GM12878 (cell line): ENCODE measurements around the gene CALD1. TPM values are rescaled to one million over a fixed set of nuclear protein-coding genes. Genes with fewer than 3 reads are reported as not detected.

Experiments used
- ATAC-seq: fragments of 200-7000 bp; cut with Tn5 transposase; 3 replicates; pipeline ENCODE4 v1.9.1; 2020; ENCODE audit warnings: mild to moderate bottlenecking, moderate library complexity
- BruUV-seq: library from RNA; stranded (reverse); fragments of 400-500 nt; replicated peaks from 2 replicates; lab custom pipeline; 2021; lab: Mats Ljungman, UMichigan
- CTCF ChIA-PET: fragments of 300-600 bp; sonication (Branson Sonifier 250); formaldehyde crosslinking; extraction: SDS; loops from one replicate; lab custom pipeline; 2021; ENCODE audit warnings: inconsistent platforms; lab: Yijun Ruan, JAX
- POLR2A ChIA-PET: fragments of 350-600 bp; formaldehyde crosslinking; extraction: SDS; loops from one replicate; lab custom pipeline; 2021; ENCODE audit warnings: inconsistent platforms; lab: Charles Lee
- RAD21 ChIA-PET: fragments of 300-600 bp; sonication (Branson Sonifier 250); formaldehyde crosslinking; loops from one replicate; lab custom pipeline; 2023; ENCODE audit warnings: antibody characterized with exemption; ENCODE audit not compliant: unreplicated experiment; lab: Charles Lee
- SMC1A ChIA-PET: fragments of 300-600 bp; sonication (Branson Sonifier 250); formaldehyde crosslinking; loops from one replicate; lab custom pipeline; 2023; ENCODE audit not compliant: unreplicated experiment, uncharacterized antibody; lab: Charles Lee
- DNase-seq: peaks from one replicate; pipeline ENCODE4 v3.0.0-alpha.2; 2011; ENCODE audit warnings: low read depth, low spot score
- FAIRE-seq: peaks from 3 replicates; lab custom pipeline; 2011; peaks lifted over from hg19 to GRCh38; lab: Jason Lieb, UNC
- H2AFZ ChIP-seq: 2 replicates; pipeline ENCODE4 v1.6.0; 2011; ENCODE audit warnings: low read depth, low read length, control low read depth; ENCODE audit not compliant: control insufficient read depth
- H3K27ac ChIP-seq: 2 replicates; pipeline ENCODE4 v1.5.1; 2011; ENCODE audit warnings: control low read depth; ENCODE audit not compliant: control insufficient read depth, insufficient read depth
- H3K27me3 ChIP-seq, 2 experiments: replicated peaks in 1 of 2; 2 replicates each; pipeline versions ENCODE4 v1.6.0 to v1.6.1; 2011; ENCODE audit warnings: low read length in 1 of 2; ENCODE audit not compliant: control insufficient read depth in 2 of 2, insufficient read depth in 2 of 2
- H3K36me3 ChIP-seq, 2 experiments: 2 replicates each; pipeline ENCODE4 v1.5.1; 2011; ENCODE audit warnings: low read length in 1 of 2; ENCODE audit not compliant: control insufficient read depth in 2 of 2, insufficient read depth in 2 of 2
- H3K4me1 ChIP-seq: 2 replicates; pipeline ENCODE4 v1.6.1; 2011; ENCODE audit warnings: mild to moderate bottlenecking, low read length, moderate library complexity, mixed read lengths; ENCODE audit not compliant: control insufficient read depth, insufficient read depth
- H3K4me2 ChIP-seq: 2 replicates; pipeline ENCODE4 v1.6.0; 2011; ENCODE audit warnings: control low read depth; ENCODE audit not compliant: control insufficient read depth, insufficient read depth
- H3K4me3 ChIP-seq: fragments of 200-600 bp; sonication (generic); 2 replicates; pipeline ENCODE4 v1.5.1; 2016
- H3K79me2 ChIP-seq: 2 replicates; pipeline ENCODE4 v1.6.0; 2011; ENCODE audit warnings: low read length; ENCODE audit not compliant: control insufficient read depth, insufficient read depth
- H3K9ac ChIP-seq: 2 replicates; pipeline ENCODE4 v1.8.0; 2011; ENCODE audit warnings: low read length, control low read depth, mixed read lengths; ENCODE audit not compliant: control insufficient read depth, insufficient read depth
- H3K9me3 ChIP-seq: replicated peaks from 3 replicates; pipeline ENCODE4 v1.5.1; 2011; ENCODE audit warnings: mild to moderate bottlenecking, low read length; ENCODE audit not compliant: control insufficient read depth, insufficient read depth
- H4K20me1 ChIP-seq: 2 replicates; pipeline ENCODE4 v1.6.0; 2011; ENCODE audit not compliant: control insufficient read depth, insufficient read depth
- CHD2 ChIP-seq: IDR thresholded peaks from 2 replicates; pipeline ENCODE4 v1.6.1; 2011; ENCODE audit warnings: low read depth, low read length, improper control_type of control experiment, borderline replicate concordance
- KLF5 ChIP-seq: fragments of 450-650 bp; IDR thresholded peaks from 2 replicates; pipeline ENCODE4 v1.6.1; 2014; ENCODE audit warnings: mild to moderate bottlenecking; ENCODE audit not compliant: partially characterized antibody
- MEF2A ChIP-seq: IDR thresholded peaks from 2 replicates; pipeline ENCODE4 v1.6.1; 2011; ENCODE audit warnings: low read depth, mild to moderate bottlenecking, low read length, moderate library complexity; ENCODE audit not compliant: insufficient read depth
- MTA2 ChIP-seq: fragments of 450-650 bp; IDR thresholded peaks from 2 replicates; pipeline ENCODE4 v1.6.1; 2016; ENCODE audit warnings: low read depth, mild to moderate bottlenecking, moderate library complexity
- NFYA ChIP-seq: IDR thresholded peaks from 2 replicates; pipeline ENCODE4 v1.6.1; 2011; ENCODE audit warnings: low read depth, mild to moderate bottlenecking, low read length, improper control_type of control experiment, borderline replicate concordance
- PAX8 ChIP-seq: fragments of 450-650 bp; IDR thresholded peaks from 2 replicates; pipeline ENCODE4 v1.6.1; 2017; ENCODE audit warnings: mild to moderate bottlenecking, moderate library complexity
- PKNOX1 ChIP-seq: fragments of 450-650 bp; IDR thresholded peaks from 2 replicates; pipeline ENCODE4 v1.6.1; 2016; ENCODE audit warnings: mild to moderate bottlenecking
- POLR2A ChIP-seq: IDR thresholded peaks from 2 replicates; pipeline ENCODE4 v1.6.1; 2011; ENCODE audit warnings: low read depth, mild to moderate bottlenecking, low read length
- RB1 ChIP-seq: fragments of 450-650 bp; formaldehyde crosslinking; IDR thresholded peaks from 2 replicates; pipeline ENCODE4 v1.6.1; 2017; ENCODE audit warnings: mild to moderate bottlenecking, borderline replicate concordance
- SPI1 ChIP-seq: IDR thresholded peaks from 2 replicates; pipeline ENCODE4 v1.6.1; 2011; ENCODE audit warnings: low read depth, mild to moderate bottlenecking, low read length, moderate library complexity, borderline replicate concordance; ENCODE audit not compliant: insufficient read depth
- TCF12 ChIP-seq: IDR thresholded peaks from 2 replicates; pipeline ENCODE4 v1.6.1; 2011; ENCODE audit warnings: low read depth, mild to moderate bottlenecking, low read length
- YBX1 ChIP-seq: fragments of 450-650 bp; IDR thresholded peaks from 2 replicates; pipeline ENCODE4 v1.6.1; 2016; ENCODE audit warnings: antibody characterized with exemption
- ZNF274 ChIP-seq: IDR thresholded peaks from one replicate; pipeline ENCODE4 v1.8.0; 2011; ENCODE audit not compliant: insufficient read length, insufficient read depth
- WGBS: methylation state at CpG from one replicate; pipeline ENCODE4 v1.1.6; 2016; ENCODE audit warnings: low lambda C conversion rate; ENCODE audit not compliant: insufficient replicate concordance, insufficient coverage; ENCODE audit errors: missing lambda C conversion rate; 5-methylcytosine and 5-hydroxymethylcytosine counted together
- in situ Hi-C: fragments of 300-500 bp; cut with MboI; formaldehyde crosslinking; loops from 9 replicates; pipeline ENCODE4 v1.14.3; 2018; ENCODE audit warnings: mixed read lengths
- intact Hi-C: fragments of 100-400 bp; cut with micrococcal nuclease; formaldehyde crosslinking; loops from one replicate; pipeline ENCODE4 v1.14.2; 2022; ENCODE audit not compliant: unreplicated experiment
- polyA plus RNA-seq, 11 experiments: library from polyadenylated mRNA; depleted of rRNA in 4 of 11; unstranded in 6 of 11; stranded (reverse) in 5 of 11; fragments of >200 nt; fragmentation: Nextera tagmentation in 4 of 11; fragmentation: Illumina TruSeq in 1 of 11; extraction: Ambion mirVana in 4 of 11; extraction: Trizol in 1 of 11; gene quantifications; 1 replicate in 1 of 11; 2 replicates in 10 of 11; pipeline versions ENCODE4 v1.2.1 to v1.2.3, GENCODE V29; 2011 to 2016; ENCODE audit warnings: inconsistent platforms in 2 of 11, missing spikeins in 2 of 11, low read depth in 1 of 11
- total RNA-seq, 4 experiments: library from RNA; depleted of rRNA in 3 of 4; stranded (reverse); fragments of >200 nt in 3 of 4; fragmentation: Illumina TruSeq in 1 of 4; extraction: Trizol in 1 of 4; gene quantifications; 2 replicates each; pipeline versions ENCODE4 v1.2.1 to v1.2.3, GENCODE V29; 2013 to 2021
- TF ChIP-seq, protein P1 (sequence below): IDR thresholded peaks from 2 replicates; pipeline ENCODE4 v1.6.1; 2012; ENCODE audit warnings: low read length, inconsistent platforms

CALD1 gene
- total and polyA plus RNA-seq, 10 of the 15 experiments (the other 5 are each of a cell fraction or from before 2014, with no cell fraction given): 0.03 to 1.3 (median 0.22) TPM

- Histone ChIP-seq H3K9ac (no peak overlapping the region), H2AFZ (no peak overlapping the region), H3K4me3 (no peak overlapping the region), H3K27ac (no peak overlapping the region), H3K4me2 (no peak overlapping the region), H3K36me3 (no peaks in the 10 kb centered on the region), H3K79me2 (no peaks in the 10 kb centered on the region), H3K9me3 (no peaks in the 10 kb centered on the region), H4K20me1 (no peaks in the 10 kb centered on the region), H3K4me1 (no peaks in the 10 kb centered on the region), H3K27me3 (peaks cover 0 to 1% of the 10 kb centered on the region in 2 experiments; a peak in 2 of 4 replicates)
- no TSS peak for BruUV-seq
- POLR2A ChIA-PET: no interaction called here
- 24% methylated on average over 3 of the region's 3 CpGs for WGBS
- FAIRE-seq (no peak), DNase-seq (no peak), ATAC-seq (no peak)
- intact Hi-C loops (no loop called here), in situ Hi-C loops (no loop called here)
- SMC1A ChIA-PET: no interaction called here
- RAD21 ChIA-PET: no interaction called here
- TF ChIP-seq SPI1: 0 out of 2 replicates have a peak, but pooled peaks have one; percentile 5
- TF ChIP-seq TCF12: no peak
- TF ChIP-seq, all 136 proteins: peak for 1
- CTCF ChIA-PET: interaction anchor here (1.0 kb wide), 1 partner anchor 26 kb away, joined by 3 read pairs; no protein-coding TSS in a partner anchor
Measured at GRCh38 chr7:134811765-134812164, 32.3 kb downstream of the CALD1 start.

DNA sequence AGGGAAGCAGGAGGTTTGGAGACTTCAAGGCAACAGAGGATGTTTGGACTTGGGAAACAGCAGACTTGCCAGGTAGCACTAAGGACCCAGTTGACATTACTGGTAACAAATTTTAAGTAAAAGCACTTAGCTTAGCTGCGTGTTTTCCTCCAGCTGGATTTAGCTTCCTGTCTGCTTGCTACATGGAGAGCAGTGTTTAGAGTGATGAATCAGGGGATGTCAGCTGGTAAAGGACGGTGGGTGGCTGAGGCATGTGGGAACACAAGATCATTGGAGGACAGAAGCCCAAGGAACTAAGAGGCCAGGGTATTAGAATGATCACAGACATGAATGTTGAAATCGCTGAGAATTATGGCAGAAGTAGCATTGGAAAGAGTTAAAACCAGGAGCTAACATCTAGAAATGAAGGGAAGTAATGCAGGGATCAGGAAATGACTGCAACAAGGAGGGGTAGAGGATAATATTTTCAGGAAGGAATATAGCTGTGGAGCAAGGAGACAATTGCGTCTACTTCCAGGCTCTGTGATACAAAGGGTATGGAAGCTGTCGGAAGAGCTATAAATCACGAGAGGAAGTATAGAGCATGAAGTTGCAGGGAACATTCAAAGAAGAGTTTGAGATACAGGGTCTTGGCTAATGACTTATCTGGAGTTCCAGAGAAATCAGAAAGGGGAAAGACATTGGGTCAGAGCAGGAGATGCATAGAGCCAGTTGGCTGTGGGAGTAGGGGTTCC lies 34.4 kb downstream of the CALD1 start:
- ChIA-PET POLR2A (no interaction called here), RAD21 (no interaction called here), CTCF (interaction anchor here (1.2 kb wide), 1 partner anchor 59 kb away, joined by 3 read pairs; no protein-coding TSS in a partner anchor), SMC1A (interaction anchor here (0.5 to 1.2 kb wide), 3 partner anchors 10 to 185 kb away, joined by 3 to 4 read pairs (median 3); no protein-coding TSS in a partner anchor)
- Histone ChIP-seq H3K9me3 (no peaks in the 10 kb centered on the region), H3K36me3 (no peaks in the 10 kb centered on the region), H3K4me3 (no peak overlapping the region), H3K27me3 (peaks cover 0 to 1% of the 10 kb centered on the region in 2 experiments; a peak in 2 of 4 replicates), H3K27ac (no peak overlapping the region), H3K9ac (no peak overlapping the region), H3K4me2 (no peak overlapping the region), H3K4me1 (no peaks in the 10 kb centered on the region), H4K20me1 (no peaks in the 10 kb centered on the region), H2AFZ (no peak overlapping the region), H3K79me2 (no peaks in the 10 kb centered on the region)
- intact Hi-C loops (no loop called here), in situ Hi-C loops (no loop called here)
- no peak for ATAC-seq
- WGBS: 30% methylated on average over 6 of the region's 6 CpGs
- no peak for FAIRE-seq
- DNase-seq: no peak
- no TSS peak for BruUV-seq
- TF ChIP-seq RB1 (no peak), ZNF274 (no peak), KLF5 (no peak), POLR2A (no peak), NFYA (no peak), PKNOX1 (no peak), CHD2 (no peak), MTA2 (no peak), PAX8 (no peak), YBX1 (no peak), MEF2A (no peak)
- TF ChIP-seq, protein P1, sequence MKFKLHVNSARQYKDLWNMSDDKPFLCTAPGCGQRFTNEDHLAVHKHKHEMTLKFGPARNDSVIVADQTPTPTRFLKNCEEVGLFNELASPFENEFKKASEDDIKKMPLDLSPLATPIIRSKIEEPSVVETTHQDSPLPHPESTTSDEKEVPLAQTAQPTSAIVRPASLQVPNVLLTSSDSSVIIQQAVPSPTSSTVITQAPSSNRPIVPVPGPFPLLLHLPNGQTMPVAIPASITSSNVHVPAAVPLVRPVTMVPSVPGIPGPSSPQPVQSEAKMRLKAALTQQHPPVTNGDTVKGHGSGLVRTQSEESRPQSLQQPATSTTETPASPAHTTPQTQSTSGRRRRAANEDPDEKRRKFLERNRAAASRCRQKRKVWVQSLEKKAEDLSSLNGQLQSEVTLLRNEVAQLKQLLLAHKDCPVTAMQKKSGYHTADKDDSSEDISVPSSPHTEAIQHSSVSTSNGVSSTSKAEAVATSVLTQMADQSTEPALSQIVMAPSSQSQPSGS: no peak
